Stimulated activated naive B cell treated with anti-CD40 and anti-IgM and Interleukin-4, amounts not matched to agents 10 μg/mL and 1 μg/mL and 100 μg/mL, for 72 hours (primary cell): ENCODE measurements around the gene TECPR2.

ENCODE experiments used
- ATAC-seq, 2 donors: fragments of 150-1000 bp; cut with Tn5 transposase; replicated peaks; 2 replicates each; pipeline ENCODE4 v1.10.0; 2021; ENCODE audit warnings: moderate library complexity in 1 of 2
- DNase-seq: peaks from one replicate; pipeline ENCODE4 v3.0.0; 2021
- H3K27ac Mint-ChIP-seq: one replicate; pipeline ENCODE4 v1.8.0; 2022; ENCODE audit warnings: mild to moderate bottlenecking, mixed read lengths
- H3K27me3 Mint-ChIP-seq, 2 donors: one replicate each; pipeline ENCODE4 v1.8.0; 2022; ENCODE audit warnings: mixed read lengths in 2 of 2
- H3K36me3 Mint-ChIP-seq, 2 donors: one replicate each; pipeline ENCODE4 v1.8.0; 2022; ENCODE audit warnings: mixed read lengths in 2 of 2, mild to moderate bottlenecking in 1 of 2
- H3K4me1 Mint-ChIP-seq, 2 donors: one replicate each; pipeline ENCODE4 v1.8.0; 2022; ENCODE audit warnings: mixed read lengths in 2 of 2, mild to moderate bottlenecking in 1 of 2
- H3K4me3 Mint-ChIP-seq, 2 donors: one replicate each; pipeline ENCODE4 v1.8.0; 2022; ENCODE audit warnings: mild to moderate bottlenecking in 2 of 2, mixed read lengths in 2 of 2, moderate library complexity in 1 of 2
- H3K9me3 Mint-ChIP-seq, 2 donors: one replicate each; pipeline ENCODE4 v1.8.0; 2022; ENCODE audit warnings: mixed read lengths in 2 of 2, mild to moderate bottlenecking in 1 of 2

TECPR2 gene

GRCh38 chr14:102523569-102524450, 161.1 kb downstream of the TECPR2 start:
- ATAC-seq (no peak), DNase-seq (no peak)
- Mint-ChIP-seq H3K4me3 (peak overlapping the region; percentile 61 to 91), H3K27me3 (no peaks in the 10 kb centered on the region), H3K9me3 (no peaks in the 10 kb centered on the region), H3K27ac (peak overlapping the region; percentile 86), H3K36me3 (no peaks in the 10 kb centered on the region), H3K4me1 (peaks cover 20 to 32% of the 10 kb centered on the region in 2 donors)

- Mint-ChIP-seq H3K27ac (peak overlapping the region; percentile 95), H3K36me3 (no peaks in the 10 kb centered on the region), H3K4me1 (peaks cover 20 to 32% of the 10 kb centered on the region in 2 donors), H3K9me3 (no peaks in the 10 kb centered on the region), H3K4me3 (peak overlapping the region; percentile 91 to 95), H3K27me3 (no peaks in the 10 kb centered on the region)
- ATAC-seq = peak; percentile 98
- peak; percentile 98 for DNase-seq
Observed at GRCh38 chr14:102524451-102525218, 161.9 kb downstream of the TECPR2 start.

- H3K27me3 Mint-ChIP-seq = no peaks in the 10 kb centered on the region
Observed at GRCh38 chr14:102525219-102525928, 162.6 kb downstream of the TECPR2 start.

GRCh38 chr14:102525929-102526497, 163.3 kb downstream of the TECPR2 start:
- Mint-ChIP-seq H3K27ac (peak overlapping the region; percentile 43), H3K4me1 (peaks cover 23 to 41% of the 10 kb centered on the region in 2 donors), H3K36me3 (no peaks in the 10 kb centered on the region), H3K9me3 (no peaks in the 10 kb centered on the region), H3K4me3 (peak overlapping the region; percentile 91 to 95), H3K27me3 (no peaks in the 10 kb centered on the region)
- ATAC-seq (no peak), DNase-seq (no peak)

More at GRCh38 chr14:102525219-102525928, 162.6 kb downstream of the TECPR2 start:
- Mint-ChIP-seq H3K4me3 (peak overlapping the region; percentile 91 to 95), H3K27ac (peak overlapping the region; percentile 95), H3K4me1 (peaks cover 20 to 34% of the 10 kb centered on the region in 2 donors), H3K9me3 (no peaks in the 10 kb centered on the region), H3K36me3 (no peaks in the 10 kb centered on the region)
- DNase-seq = no peak
- peak; percentile 38 to 39 for ATAC-seq

GRCh38 chr14:102528431-102529170, 165.9 kb downstream of the TECPR2 start:
- Mint-ChIP-seq H3K27ac (no peak overlapping the region), H3K27me3 (no peaks in the 10 kb centered on the region), H3K4me3 (no peak overlapping the region), H3K9me3 (no peaks in the 10 kb centered on the region), H3K36me3 (no peaks in the 10 kb centered on the region), H3K4me1 (peaks cover 22 to 42% of the 10 kb centered on the region in 2 donors)
- DNase-seq (no peak), ATAC-seq (no peak)

- H3K27me3 Mint-ChIP-seq = no peaks in the 10 kb centered on the region
- H3K27ac Mint-ChIP-seq = peak overlapping the region; percentile 68
- ATAC-seq = peak; percentile 49 to 61
- H3K36me3 Mint-ChIP-seq = no peaks in the 10 kb centered on the region
- H3K9me3 Mint-ChIP-seq = no peaks in the 10 kb centered on the region
- H3K4me1 Mint-ChIP-seq = peaks cover 9 to 23% of the 10 kb centered on the region in 2 donors
- no peak overlapping the region for H3K4me3 Mint-ChIP-seq
- DNase-seq = no peak
Observed at GRCh38 chr14:102530828-102531478, 168.2 kb downstream of the TECPR2 start.

- Mint-ChIP-seq H3K27me3 (no peaks in the 10 kb centered on the region), H3K4me1 (peaks cover 8 to 22% of the 10 kb centered on the region in 2 donors), H3K4me3 (no peak overlapping the region), H3K36me3 (no peaks in the 10 kb centered on the region), H3K27ac (no peak overlapping the region), H3K9me3 (no peaks in the 10 kb centered on the region)
- ATAC-seq (no peak), DNase-seq (no peak)
Observed at GRCh38 chr14:102532204-102532658, 169.5 kb downstream of the TECPR2 start.

GRCh38 chr14:102537981-102538601, 175.3 kb downstream of the TECPR2 start:
- no peaks in the 10 kb centered on the region for H3K36me3 Mint-ChIP-seq
- H3K27ac Mint-ChIP-seq = no peak overlapping the region
- H3K9me3 Mint-ChIP-seq = no peaks in the 10 kb centered on the region
- DNase-seq (no peak), ATAC-seq (no peak)
- H3K4me3 Mint-ChIP-seq = no peak overlapping the region
- peaks cover 4 to 5% of the 10 kb centered on the region in 2 donors for H3K27me3 Mint-ChIP-seq
- peaks cover 8 to 10% of the 10 kb centered on the region in 2 donors for H3K4me1 Mint-ChIP-seq

GRCh38 chr14:102538602-102539543, 176.1 kb downstream of the TECPR2 start:
- ATAC-seq (no peak), DNase-seq (no peak)
- no peak overlapping the region for H3K4me3 Mint-ChIP-seq
- peaks cover 8 to 12% of the 10 kb centered on the region in 2 donors for H3K27me3 Mint-ChIP-seq
- no peaks in the 10 kb centered on the region for H3K9me3 Mint-ChIP-seq
- peaks cover under 1 to 5% of the 10 kb centered on the region in 2 donors for H3K4me1 Mint-ChIP-seq
- no peaks in the 10 kb centered on the region for H3K36me3 Mint-ChIP-seq
- no peak overlapping the region for H3K27ac Mint-ChIP-seq

GRCh38 chr14:102539544-102540314, 177.0 kb downstream of the TECPR2 start:
- H3K27me3 Mint-ChIP-seq = peaks cover 13 to 18% of the 10 kb centered on the region in 2 donors
- no peak for DNase-seq
- no peaks in the 10 kb centered on the region for H3K36me3 Mint-ChIP-seq
- ATAC-seq = no peak
- peaks cover 0 to 7% of the 10 kb centered on the region in 2 donors for H3K4me1 Mint-ChIP-seq
- no peak overlapping the region for H3K27ac Mint-ChIP-seq
- H3K4me3 Mint-ChIP-seq = no peak overlapping the region
- no peaks in the 10 kb centered on the region for H3K9me3 Mint-ChIP-seq

- Mint-ChIP-seq H3K27ac (no peak overlapping the region), H3K4me3 (no peak overlapping the region), H3K4me1 (peaks cover 6 to 11% of the 10 kb centered on the region in 2 donors), H3K36me3 (no peaks in the 10 kb centered on the region), H3K9me3 (no peaks in the 10 kb centered on the region), H3K27me3 (peaks cover 18 to 24% of the 10 kb centered on the region in 2 donors)
- no peak for DNase-seq
- no peak for ATAC-seq
Observed at GRCh38 chr14:102540315-102541028, 177.7 kb downstream of the TECPR2 start.
